HG03025 (cell line): ENCODE data around the gene CPNE7.

Experiments
- ATAC-seq: cut with Tn5 transposase; IDR thresholded peaks from one replicate; pipeline ENCODE4 v1.9.1; 2021; ENCODE audit warnings: mild to moderate bottlenecking, moderate library complexity; ENCODE audit not compliant: unreplicated experiment, low FRiP score

CPNE7 gene

DNA sequence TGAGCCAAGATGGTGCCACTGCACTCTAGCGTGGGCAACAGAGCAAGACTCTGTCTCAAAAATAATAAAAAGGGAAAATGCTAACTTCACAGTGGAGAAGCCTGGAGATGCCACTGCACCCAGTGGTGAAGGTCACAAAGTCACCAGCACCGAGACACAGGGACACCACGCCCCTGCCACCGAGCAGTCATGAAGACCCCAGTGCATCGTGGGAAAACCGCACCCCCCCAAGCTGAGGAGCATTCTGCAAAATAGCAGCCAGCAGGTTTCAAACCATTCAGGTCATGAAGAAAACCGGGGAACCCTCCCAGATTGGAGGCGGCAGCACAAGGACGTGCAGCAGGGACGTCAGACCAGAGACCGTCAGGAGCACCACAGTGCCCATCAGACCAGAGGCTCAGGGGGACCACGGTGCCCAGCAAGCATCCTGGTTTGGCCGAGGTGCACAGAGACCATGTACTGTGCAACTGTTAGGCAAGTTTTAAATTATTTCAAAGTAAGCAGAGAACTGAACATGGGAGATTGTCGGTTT, 68.3 kb downstream of the CPNE7 start:
- no peak for ATAC-seq

- no peak for ATAC-seq
These were observed 69.6 kb downstream of the CPNE7 start for GRCh38 chr16:89645122-89645521.

DNA sequence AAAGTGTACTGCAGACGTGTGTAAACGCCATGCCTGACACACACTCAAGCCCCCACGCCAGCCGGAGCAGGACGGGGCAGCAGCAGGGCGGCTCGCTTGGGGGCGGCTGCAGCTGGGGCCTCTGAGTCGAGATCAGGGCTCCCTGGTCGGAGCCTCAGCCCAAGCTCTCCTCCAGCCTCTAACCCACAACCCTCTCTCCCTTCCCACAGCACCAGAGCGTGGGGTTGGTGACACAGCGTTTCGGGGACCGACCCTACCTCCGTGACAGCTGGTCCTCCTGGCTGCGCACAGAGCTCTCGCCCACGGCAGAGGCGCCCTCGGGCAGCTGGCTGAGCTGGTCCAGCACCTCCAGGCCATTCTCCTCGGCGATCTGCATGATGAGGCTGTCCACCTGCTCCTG, 70.7 kb downstream of the CPNE7 start:
- ATAC-seq: no peak
